Nucleus accumbens (tissue), 56 donors: ENCODE results near the gene RIN3.

ENCODE experiments used
- DNase-seq, 56 donors: peaks; one replicate each; lab custom pipeline; 2025; lab: John Stamatoyannopoulos, UW

The RIN3 gene

GRCh38 chr14:92506231-92506630, 7.3 kb upstream of the RIN3 start:
- no peak for DNase-seq

GRCh38 chr14:92507174-92507768, 6.3 kb upstream of the RIN3 start:
- DNase-seq = peak in 1 of 56 donors; percentile 32

GRCh38 chr14:92510972-92511371, 2.6 kb upstream of the RIN3 start:
- DNase-seq = no peak

- DNase-seq = no peak
Observed at GRCh38 chr14:92511453-92512238, 1.9 kb upstream of the RIN3 start.

- no peak for DNase-seq
Observed at GRCh38 chr14:92512807-92513203, 776 bp upstream of the RIN3 start.

- DNase-seq = no peak
Observed at GRCh38 chr14:92513966-92514843, 624 bp downstream of the RIN3 start.

- no peak for DNase-seq
Observed at GRCh38 chr14:92514844-92515514, 1.4 kb downstream of the RIN3 start.

- DNase-seq = no peak
Observed at GRCh38 chr14:92515546-92516343, 2.2 kb downstream of the RIN3 start.

- DNase-seq = no peak
Observed at GRCh38 chr14:92516344-92516965, 2.9 kb downstream of the RIN3 start.

GRCh38 chr14:92516966-92517506, 3.5 kb downstream of the RIN3 start:
- no peak for DNase-seq

GRCh38 chr14:92517761-92518160, 4.2 kb downstream of the RIN3 start:
- DNase-seq = no peak

GRCh38 chr14:92519246-92520101, 5.9 kb downstream of the RIN3 start:
- DNase-seq = no peak

- DNase-seq = no peak
Observed at GRCh38 chr14:92520102-92521057, 6.8 kb downstream of the RIN3 start.

- no peak for DNase-seq
Observed at GRCh38 chr14:92521058-92521415, 7.5 kb downstream of the RIN3 start.

- DNase-seq = no peak
Observed at GRCh38 chr14:92523752-92524151, 10.2 kb downstream of the RIN3 start.

GRCh38 chr14:92524602-92525185, 11.1 kb downstream of the RIN3 start:
- no peak for DNase-seq
